Measurements from ENCODE around the gene GPR68. TPM values are rescaled to one million over a fixed set of nuclear protein-coding genes. Genes with fewer than 3 reads are reported as not detected.

GPR68 gene
- total and polyA plus RNA-seq, 5 donors = 0.25 to 1.0 (median 0.79) TPM

- Histone ChIP-seq H3K27ac (ENCODE audit: low read length) (no peak overlapping the region), H3K4me3 (ENCODE audit: low read length) (no peak overlapping the region), H3K4me1 (ENCODE audit: control insufficient read depth, insufficient read depth, low read length) (no peaks in the 10 kb centered on the region), H3K27me3 (ENCODE audit: control insufficient read depth, insufficient read depth) (no peaks in the 10 kb centered on the region), H3K9me3 (ENCODE audit: control insufficient read depth, low read length) (no peaks in the 10 kb centered on the region)
- DNase-seq (peak in 2 of 3 donors; percentile 46 to 61), ATAC-seq (peak; percentile 54 to 75)
- intact Hi-C loops (cut with DNase I) = loop anchor here (5.0 to 10.0 kb wide), 3 partner anchors 109 to 379 kb away; no protein-coding TSS in a partner anchor
- 76% methylated on average over 13 of the region's 13 CpGs for WGBS
These were observed 39.8 kb upstream of the GPR68 start for GRCh38 chr14:91284146-91284790.

GRCh38 chr14:91283666-91284065, 39.2 kb upstream of the GPR68 start:
- WGBS = 89% methylated on average over 4 of the region's 4 CpGs
- Histone ChIP-seq H3K27me3 (ENCODE audit: control insufficient read depth, insufficient read depth) (no peaks in the 10 kb centered on the region), H3K27ac (ENCODE audit: low read length) (no peak overlapping the region), H3K9me3 (ENCODE audit: control insufficient read depth, low read length) (no peaks in the 10 kb centered on the region), H3K4me3 (ENCODE audit: low read length) (no peak overlapping the region), H3K4me1 (ENCODE audit: control insufficient read depth, insufficient read depth, low read length) (no peaks in the 10 kb centered on the region)
- no peak for DNase-seq
- intact Hi-C loops (cut with DNase I) = loop anchor here (5.0 to 10.0 kb wide), 3 partner anchors 109 to 379 kb away; no protein-coding TSS in a partner anchor
- ATAC-seq = no peak

GRCh38 chr14:91282954-91283645, 38.6 kb upstream of the GPR68 start:
- H3K9me3 ChIP-seq (ENCODE audit: control insufficient read depth, low read length) = no peaks in the 10 kb centered on the region
- no peak overlapping the region for H3K4me3 ChIP-seq (ENCODE audit: low read length)
- no peaks in the 10 kb centered on the region for H3K27me3 ChIP-seq (ENCODE audit: control insufficient read depth, insufficient read depth)
- H3K4me1 ChIP-seq (ENCODE audit: control insufficient read depth, insufficient read depth, low read length) = no peaks in the 10 kb centered on the region
- DNase-seq = peak in 1 of 3 donors; percentile 53
- ATAC-seq = no peak
- intact Hi-C loops (cut with DNase I) = loop anchor here (5.0 to 10.0 kb wide), 3 partner anchors 108 to 378 kb away; no protein-coding TSS in a partner anchor
- 94% methylated on average over 14 of the region's 14 CpGs for WGBS
- no peak overlapping the region for H3K27ac ChIP-seq (ENCODE audit: low read length)

DNA sequence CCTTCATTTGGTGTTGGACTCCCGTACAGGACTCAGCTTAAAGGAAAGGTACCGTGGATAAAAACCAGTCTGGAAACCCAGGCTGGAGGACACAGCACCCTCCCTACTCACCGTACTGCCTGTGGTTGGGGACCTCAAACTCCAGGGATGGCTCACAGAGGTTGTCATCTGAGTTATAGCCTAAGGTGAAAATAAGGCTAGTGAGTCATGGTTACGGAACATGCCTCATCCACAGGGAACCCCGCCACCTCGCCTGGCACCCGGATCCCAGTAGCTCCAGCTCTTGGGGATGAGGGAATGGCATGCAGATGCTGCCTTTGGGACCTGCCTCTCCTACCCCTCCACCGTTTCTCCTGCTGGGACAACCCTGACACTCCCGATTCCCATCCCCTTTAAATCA, 36.8 kb upstream of the GPR68 start:
- no peak for ATAC-seq
- intact Hi-C loops (cut with DNase I) = loop anchor here (5.0 to 10.0 kb wide), 3 partner anchors 107 to 377 kb away; no protein-coding TSS in a partner anchor
- H3K27ac ChIP-seq (ENCODE audit: low read length) = no peak overlapping the region
- no peaks in the 10 kb centered on the region for H3K9me3 ChIP-seq (ENCODE audit: control insufficient read depth, low read length)
- no peaks in the 10 kb centered on the region for H3K4me1 ChIP-seq (ENCODE audit: control insufficient read depth, insufficient read depth, low read length)
- H3K4me3 ChIP-seq (ENCODE audit: low read length) = no peak overlapping the region
- peak in 1 of 3 donors; percentile 5 for DNase-seq
- no peaks in the 10 kb centered on the region for H3K27me3 ChIP-seq (ENCODE audit: control insufficient read depth, insufficient read depth)
- 96% methylated on average over 9 of the region's 9 CpGs for WGBS

DNA sequence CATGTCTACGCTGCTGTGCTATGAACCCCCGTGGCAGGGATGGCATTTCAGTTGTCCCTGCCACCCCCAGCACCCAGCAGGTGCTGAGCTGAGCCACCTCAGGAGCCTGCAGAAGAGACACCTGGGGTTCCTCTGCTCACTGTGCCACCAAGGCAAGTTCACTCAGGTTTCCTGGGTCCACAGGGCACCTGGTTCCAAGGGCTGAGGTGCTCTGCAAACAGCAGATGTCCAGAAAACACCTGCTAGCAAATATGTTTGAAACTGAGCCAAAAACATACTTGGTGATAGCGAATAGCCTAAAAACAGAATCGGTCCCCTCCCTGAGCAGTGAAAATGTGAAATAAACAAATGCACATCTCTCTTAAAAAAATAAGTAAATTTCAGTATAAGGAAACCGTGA, 35.6 kb upstream of the GPR68 start:
- DNase-seq (peak in 1 of 3 donors; percentile 28), ATAC-seq (no peak)
- no peaks in the 10 kb centered on the region for H3K4me1 ChIP-seq (ENCODE audit: control insufficient read depth, insufficient read depth, low read length)
- H3K27me3 ChIP-seq (ENCODE audit: control insufficient read depth, insufficient read depth) = no peaks in the 10 kb centered on the region
- WGBS = 87% methylated on average over 5 of the region's 5 CpGs
- intact Hi-C loops (cut with DNase I) = loop anchor here (5.0 to 10.0 kb wide), 3 partner anchors 105 to 375 kb away; no protein-coding TSS in a partner anchor
- no peak overlapping the region for H3K4me3 ChIP-seq (ENCODE audit: low read length)
- no peak overlapping the region for H3K27ac ChIP-seq (ENCODE audit: low read length)
- no peaks in the 10 kb centered on the region for H3K9me3 ChIP-seq (ENCODE audit: control insufficient read depth, low read length)

DNA sequence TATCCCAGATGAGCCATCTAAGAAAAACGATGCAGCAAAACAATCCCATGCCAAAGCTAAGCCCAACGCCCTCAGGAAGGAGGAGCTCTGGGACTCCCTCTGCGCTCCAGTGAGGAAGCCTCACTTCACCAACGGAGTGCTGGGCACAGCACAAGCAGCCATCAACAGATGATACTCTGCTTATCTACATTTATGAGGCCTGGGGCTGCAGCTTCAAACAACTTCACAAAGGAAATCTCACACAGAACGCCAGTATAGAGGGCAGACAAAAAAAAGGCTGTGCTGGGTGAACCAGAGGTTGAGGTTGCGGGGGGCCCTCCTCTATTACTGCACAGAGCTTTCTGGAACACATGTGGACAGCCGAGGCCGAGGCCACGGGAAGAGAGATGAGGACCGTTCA, 34.9 kb upstream of the GPR68 start:
- H3K27ac ChIP-seq (ENCODE audit: low read length) = no peak overlapping the region
- no peaks in the 10 kb centered on the region for H3K4me1 ChIP-seq (ENCODE audit: control insufficient read depth, insufficient read depth, low read length)
- H3K9me3 ChIP-seq (ENCODE audit: control insufficient read depth, low read length) = no peaks in the 10 kb centered on the region
- no peaks in the 10 kb centered on the region for H3K27me3 ChIP-seq (ENCODE audit: control insufficient read depth, insufficient read depth)
- DNase-seq = peak in 1 of 3 donors; percentile 16
- 87% methylated on average over 10 of the region's 10 CpGs for WGBS
- intact Hi-C loops (cut with DNase I) = no loop called here
- ATAC-seq = no peak
- no peak overlapping the region for H3K4me3 ChIP-seq (ENCODE audit: low read length)

DNA sequence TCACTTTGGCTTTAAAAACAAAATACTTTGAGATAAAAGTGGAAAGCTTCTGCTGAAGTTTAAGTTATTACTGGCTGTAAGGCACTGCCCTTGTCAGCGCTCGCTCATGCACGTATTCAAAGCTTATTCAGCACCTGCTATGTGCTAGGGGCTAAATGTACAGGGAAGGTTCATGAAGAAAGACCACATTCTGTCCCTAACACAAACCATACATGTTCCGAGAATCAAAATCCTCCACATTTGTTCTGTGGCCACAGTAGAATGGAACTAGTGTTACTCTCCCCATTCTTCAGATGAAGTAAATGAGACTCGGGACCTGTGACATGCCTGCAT, 33.8 kb upstream of the GPR68 start:
- Histone ChIP-seq H3K4me1 (ENCODE audit: control insufficient read depth, insufficient read depth, low read length) (no peaks in the 10 kb centered on the region), H3K4me3 (ENCODE audit: low read length) (no peak overlapping the region), H3K9me3 (ENCODE audit: control insufficient read depth, low read length) (no peaks in the 10 kb centered on the region), H3K27ac (ENCODE audit: low read length) (no peak overlapping the region), H3K27me3 (ENCODE audit: control insufficient read depth, insufficient read depth) (no peaks in the 10 kb centered on the region)
- ATAC-seq (no peak), DNase-seq (no peak)
- intact Hi-C loops (cut with DNase I) = no loop called here
- 78% methylated on average over 5 of the region's 5 CpGs for WGBS

DNA sequence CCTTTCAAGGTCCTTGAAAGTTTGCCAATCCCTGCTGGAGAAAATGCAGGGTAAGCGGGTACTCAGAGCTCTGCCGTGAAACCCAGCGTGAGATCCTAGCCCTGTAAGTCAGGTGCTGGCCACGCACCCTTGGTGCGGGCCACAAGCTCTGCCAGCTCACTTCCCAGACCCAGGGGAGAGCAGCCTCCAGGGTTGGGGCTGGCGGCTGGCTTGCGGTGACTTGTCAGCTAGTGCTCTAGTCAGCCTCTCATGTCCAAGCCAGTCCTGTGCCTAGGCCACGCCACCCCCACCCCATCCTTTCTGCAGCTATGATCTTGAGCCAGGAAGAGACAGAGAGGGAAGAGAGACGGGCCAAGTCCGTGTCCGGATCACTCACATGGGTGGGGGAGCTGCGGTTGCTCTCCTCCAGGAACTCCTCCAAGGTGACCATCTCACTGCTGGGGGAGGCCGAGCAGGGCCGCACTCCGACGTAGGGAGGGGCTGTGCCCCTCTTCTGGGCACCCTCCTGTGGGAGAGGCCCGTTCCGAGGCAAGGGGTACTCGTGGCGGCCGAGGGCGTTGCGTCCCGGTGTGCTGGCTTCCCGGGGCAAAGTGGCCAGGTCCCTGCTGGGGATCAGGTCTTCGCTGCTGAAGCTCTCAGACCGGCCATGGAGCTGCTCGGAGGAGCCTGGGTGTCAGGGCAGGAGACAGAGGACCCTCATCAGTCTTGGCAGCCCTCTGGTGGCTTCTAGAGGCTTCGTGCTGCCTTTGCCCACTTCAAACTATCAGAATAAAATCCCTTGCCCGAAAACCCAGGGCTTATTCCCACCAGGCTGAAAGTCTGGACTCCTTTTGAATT, 33.3 kb upstream of the GPR68 start:
- DNase-seq = peak in 1 of 3 donors; percentile 47
- H3K4me3 ChIP-seq (ENCODE audit: low read length) = no peak overlapping the region
- no peaks in the 10 kb centered on the region for H3K27me3 ChIP-seq (ENCODE audit: control insufficient read depth, insufficient read depth)
- H3K4me1 ChIP-seq (ENCODE audit: control insufficient read depth, insufficient read depth, low read length) = no peaks in the 10 kb centered on the region
- H3K9me3 ChIP-seq (ENCODE audit: control insufficient read depth, low read length) = no peaks in the 10 kb centered on the region
- no peak for ATAC-seq
- H3K27ac ChIP-seq (ENCODE audit: low read length) = no peak overlapping the region
- intact Hi-C loops (cut with DNase I) = no loop called here
- 88% methylated on average over 30 of the region's 30 CpGs for WGBS

GRCh38 chr14:91274796-91275195, 30.3 kb upstream of the GPR68 start:
- 92% methylated on average over 9 of the region's 9 CpGs for WGBS
- intact Hi-C loops (cut with DNase I) = no loop called here
- ATAC-seq (no peak), DNase-seq (peak in 1 of 3 donors; percentile 15)
- Histone ChIP-seq H3K27ac (ENCODE audit: low read length) (no peak overlapping the region), H3K9me3 (ENCODE audit: control insufficient read depth, low read length) (no peaks in the 10 kb centered on the region), H3K27me3 (ENCODE audit: control insufficient read depth, insufficient read depth) (no peaks in the 10 kb centered on the region), H3K4me1 (ENCODE audit: control insufficient read depth, insufficient read depth, low read length) (no peaks in the 10 kb centered on the region), H3K4me3 (ENCODE audit: low read length) (no peak overlapping the region)

GRCh38 chr14:91273885-91274273, 29.4 kb upstream of the GPR68 start:
- no peaks in the 10 kb centered on the region for H3K9me3 ChIP-seq (ENCODE audit: control insufficient read depth, low read length)

More at GRCh38 chr14:91273885-91274273, 29.4 kb upstream of the GPR68 start:
- Histone ChIP-seq H3K27ac (ENCODE audit: low read length) (no peak overlapping the region), H3K4me3 (ENCODE audit: low read length) (no peak overlapping the region), H3K27me3 (ENCODE audit: control insufficient read depth, insufficient read depth) (no peaks in the 10 kb centered on the region), H3K4me1 (ENCODE audit: control insufficient read depth, insufficient read depth, low read length) (no peaks in the 10 kb centered on the region)
- DNase-seq = no peak
- intact Hi-C loops (cut with DNase I) = no loop called here
- ATAC-seq = no peak
- 89% methylated on average over 13 of the region's 13 CpGs for WGBS

Measured in right cardiac atrium (tissue), 5 donors.